PC-9 (cell line): ENCODE results near the gene COX10.

ENCODE experiments used
- EZH2 ChIP-seq: fragments of 200-600 bp; sonication (generic); IDR thresholded peaks from 2 replicates; pipeline ENCODE4 v1.8.0; 2017; ENCODE audit warnings: antibody characterized with exemption, low read depth
- TF ChIP-seq, protein P1 (sequence below): fragments of 200-600 bp; sonication (generic); conservative IDR thresholded peaks from 2 replicates; pipeline ENCODE4 v1.6.1; 2017; ENCODE audit warnings: mixed run types, antibody characterized with exemption, mild to moderate bottlenecking, moderate library complexity

DNA sequence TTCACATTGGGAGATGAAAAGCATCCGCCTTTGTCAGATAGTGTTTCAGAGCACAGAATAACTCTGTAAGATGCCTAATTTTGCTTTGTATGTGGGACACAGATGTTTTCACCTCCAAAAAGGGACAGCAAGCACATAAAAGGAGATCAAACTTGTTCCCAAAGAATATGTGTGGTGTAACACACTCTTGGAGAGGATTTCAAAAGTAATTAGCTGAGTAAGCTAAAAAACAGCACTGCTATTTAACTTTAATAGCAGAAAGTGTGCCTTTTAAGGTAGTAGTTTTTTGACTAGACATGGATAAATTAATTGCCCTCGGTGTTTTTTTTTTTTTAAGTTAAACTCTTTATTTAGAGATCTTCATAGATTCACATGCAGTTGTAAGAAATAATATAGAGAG is 65.2 kb downstream of the COX10 start:
- TF ChIP-seq, protein P1, sequence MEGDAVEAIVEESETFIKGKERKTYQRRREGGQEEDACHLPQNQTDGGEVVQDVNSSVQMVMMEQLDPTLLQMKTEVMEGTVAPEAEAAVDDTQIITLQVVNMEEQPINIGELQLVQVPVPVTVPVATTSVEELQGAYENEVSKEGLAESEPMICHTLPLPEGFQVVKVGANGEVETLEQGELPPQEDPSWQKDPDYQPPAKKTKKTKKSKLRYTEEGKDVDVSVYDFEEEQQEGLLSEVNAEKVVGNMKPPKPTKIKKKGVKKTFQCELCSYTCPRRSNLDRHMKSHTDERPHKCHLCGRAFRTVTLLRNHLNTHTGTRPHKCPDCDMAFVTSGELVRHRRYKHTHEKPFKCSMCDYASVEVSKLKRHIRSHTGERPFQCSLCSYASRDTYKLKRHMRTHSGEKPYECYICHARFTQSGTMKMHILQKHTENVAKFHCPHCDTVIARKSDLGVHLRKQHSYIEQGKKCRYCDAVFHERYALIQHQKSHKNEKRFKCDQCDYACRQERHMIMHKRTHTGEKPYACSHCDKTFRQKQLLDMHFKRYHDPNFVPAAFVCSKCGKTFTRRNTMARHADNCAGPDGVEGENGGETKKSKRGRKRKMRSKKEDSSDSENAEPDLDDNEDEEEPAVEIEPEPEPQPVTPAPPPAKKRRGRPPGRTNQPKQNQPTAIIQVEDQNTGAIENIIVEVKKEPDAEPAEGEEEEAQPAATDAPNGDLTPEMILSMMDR: no peak
- no peak for TF ChIP-seq EZH2
